Smooth muscle cell (in vitro differentiated cells): Measurements from ENCODE around the gene SEPTIN5. TPM values are rescaled to one million over a fixed set of nuclear protein-coding genes. Genes with fewer than 3 reads are reported as not detected.
A peak's percentile ranks its signal among the peaks of the same experiment; 100 is the strongest.

Experiments used
- DNase-seq: peaks from one replicate; lab custom pipeline; 2025; ENCODE audit not compliant: unreplicated experiment; lab: John Stamatoyannopoulos, UW
- H2AFZ ChIP-seq: fragments of 200-600 bp; sonication (generic); 2 replicates; pipeline ENCODE4 v1.6.0; 2016; ENCODE audit warnings: antibody characterized with exemption, low read depth, mild to moderate bottlenecking
- H3F3A ChIP-seq: fragments of 200-600 bp; sonication (generic); 2 replicates; pipeline ENCODE4 v1.6.0; 2017; ENCODE audit warnings: antibody characterized with exemption, low read depth
- H3K27ac ChIP-seq: fragments of 200-600 bp; sonication (generic); 2 replicates; pipeline ENCODE4 v1.5.1; 2016; ENCODE audit warnings: low read depth, mild to moderate bottlenecking
- H3K27me3 ChIP-seq: fragments of 200-600 bp; sonication (generic); 2 replicates; pipeline ENCODE4 v1.6.1; 2016; ENCODE audit warnings: low read depth, mild to moderate bottlenecking
- H3K36me3 ChIP-seq: fragments of 200-600 bp; sonication (generic); 2 replicates; pipeline ENCODE4 v1.5.1; 2016; ENCODE audit warnings: low read depth
- H3K4me1 ChIP-seq: fragments of 200-600 bp; sonication (generic); 2 replicates; pipeline ENCODE4 v1.5.1; 2016; ENCODE audit warnings: low read depth
- H3K4me2 ChIP-seq: fragments of 200-600 bp; sonication (generic); 2 replicates; pipeline ENCODE4 v1.6.0; 2016; ENCODE audit warnings: mild to moderate bottlenecking
- H3K4me3 ChIP-seq: fragments of 200-600 bp; sonication (generic); 2 replicates; pipeline ENCODE4 v1.5.1; 2016; ENCODE audit warnings: mild to moderate bottlenecking
- H3K79me2 ChIP-seq: fragments of 200-600 bp; sonication (generic); 2 replicates; pipeline ENCODE4 v1.6.0; 2016; ENCODE audit warnings: low read depth, mild to moderate bottlenecking
- H3K9ac ChIP-seq: fragments of 200-600 bp; sonication (generic); 2 replicates; pipeline ENCODE4 v1.6.0; 2016; ENCODE audit warnings: low read depth
- H3K9me3 ChIP-seq: fragments of 200-600 bp; sonication (generic); replicated peaks from 2 replicates; pipeline ENCODE4 v1.5.1; 2016; ENCODE audit warnings: low read depth
- H4K20me1 ChIP-seq: fragments of 200-600 bp; sonication (generic); 2 replicates; pipeline ENCODE4 v1.6.0; 2016; ENCODE audit warnings: low read depth
- CTCF ChIP-seq: fragments of 200-600 bp; sonication (generic); IDR thresholded peaks from 2 replicates; pipeline ENCODE4 v1.5.1; 2017; ENCODE audit warnings: borderline replicate concordance, mild to moderate bottlenecking, antibody characterized with exemption; ENCODE audit not compliant: insufficient read depth, poor library complexity, severe bottlenecking
- WGBS: methylation state at CpG from one replicate; pipeline ENCODE4 v1.1.7; 2016; ENCODE audit warnings: low lambda C conversion rate; 5-methylcytosine and 5-hydroxymethylcytosine counted together
- polyA plus RNA-seq: library from polyadenylated mRNA; unstranded; fragments of >200 nt; fragmentation: Nextera tagmentation; extraction: Ambion mirVana; gene quantifications from 2 replicates; pipeline ENCODE4 v1.2.1, GENCODE V29; 2016
- total RNA-seq: library from RNA; depleted of rRNA; stranded (reverse); fragments of >200 nt; gene quantifications from 2 replicates; pipeline ENCODE4 v1.2.3, GENCODE V29; 2014

SEPTIN5 gene
- total and polyA plus RNA-seq, 2 experiments from 2014 or later: 26.6 to 64.1 TPM

GRCh38 chr22:19757985-19758895 lies 43.9 kb downstream of the SEPTIN5 start:
- no peak for TF ChIP-seq CTCF
- no peak for DNase-seq
- H3K27me3 ChIP-seq: peaks cover 94% of the 10 kb centered on the region
- no peaks in the 10 kb centered on the region for H3K79me2 ChIP-seq
- no peaks in the 10 kb centered on the region for H3F3A ChIP-seq
- 25% methylated on average over 35 of the region's 43 CpGs for WGBS
- H3K4me2 ChIP-seq: no peak overlapping the region
- no peaks in the 10 kb centered on the region for H3K36me3 ChIP-seq
- no peak overlapping the region for H3K4me3 ChIP-seq
- no peaks in the 10 kb centered on the region for H4K20me1 ChIP-seq
- H3K4me1 ChIP-seq: peaks cover 13% of the 10 kb centered on the region
- no peak overlapping the region for H3K9ac ChIP-seq
- H2AFZ ChIP-seq: no peak overlapping the region
- H3K27ac ChIP-seq: no peak overlapping the region
- no peaks in the 10 kb centered on the region for H3K9me3 ChIP-seq

GRCh38 chr22:19758896-19759426 lies 44.7 kb downstream of the SEPTIN5 start:
- Histone ChIP-seq H4K20me1 (no peaks in the 10 kb centered on the region), H3K4me2 (no peak overlapping the region), H2AFZ (no peak overlapping the region), H3F3A (no peaks in the 10 kb centered on the region), H3K4me1 (peaks cover 13% of the 10 kb centered on the region), H3K27ac (no peak overlapping the region), H3K9ac (no peak overlapping the region), H3K36me3 (no peaks in the 10 kb centered on the region), H3K79me2 (no peaks in the 10 kb centered on the region), H3K9me3 (no peaks in the 10 kb centered on the region), H3K27me3 (peaks cover 94% of the 10 kb centered on the region), H3K4me3 (no peak overlapping the region)
- WGBS: 11% methylated on average over 16 of the region's 21 CpGs
- no peak for TF ChIP-seq CTCF
- DNase-seq: no peak

GRCh38 chr22:19759427-19760057 lies 45.2 kb downstream of the SEPTIN5 start:
- H3K4me3 ChIP-seq: no peak overlapping the region
- H3K9ac ChIP-seq: no peak overlapping the region

More at GRCh38 chr22:19759427-19760057, 45.2 kb downstream of the SEPTIN5 start:
- TF ChIP-seq CTCF: no peak
- peaks cover 94% of the 10 kb centered on the region for H3K27me3 ChIP-seq
- no peaks in the 10 kb centered on the region for H4K20me1 ChIP-seq
- H3K4me2 ChIP-seq: peak overlapping the region; percentile 76
- H3K9me3 ChIP-seq: no peaks in the 10 kb centered on the region
- no peaks in the 10 kb centered on the region for H3K36me3 ChIP-seq
- no peaks in the 10 kb centered on the region for H3F3A ChIP-seq
- no peak for DNase-seq
- H2AFZ ChIP-seq: no peak overlapping the region
- H3K79me2 ChIP-seq: no peaks in the 10 kb centered on the region
- H3K4me1 ChIP-seq: peaks cover 13% of the 10 kb centered on the region
- 4% methylated on average over 20 of the region's 43 CpGs for WGBS
- H3K27ac ChIP-seq: no peak overlapping the region
